Lower leg skin (tissue), 4 donors: Measurements from ENCODE around the gene PVALB. TPM values are rescaled to one million over a fixed set of nuclear protein-coding genes. Genes with fewer than 3 reads are reported as not detected.

Source experiments
- DNase-seq, 2 donors: peaks; one replicate each; pipeline ENCODE4 v3.0.0-alpha.2; 2019; ENCODE audit warnings: low spot score in 2 of 2
- H3K4me3 ChIP-seq: fragments of 200-600 bp; sonication (generic); 2 replicates; pipeline ENCODE4 v1.5.1; 2017; ENCODE audit warnings: mild to moderate bottlenecking, low read depth; ENCODE audit not compliant: poor library complexity, severe bottlenecking
- CTCF ChIP-seq, 3 donors: fragments of 450-650 bp; IDR thresholded peaks; one replicate each; pipeline ENCODE4 v1.5.1; 2016; ENCODE audit warnings: antibody characterized with exemption in 3 of 3, mild to moderate bottlenecking in 3 of 3, moderate library complexity in 2 of 3
- POLR2A ChIP-seq, 2 donors: fragments of 450-650 bp; IDR thresholded peaks; one replicate each; pipeline ENCODE4 v1.6.1; 2016 to 2017; ENCODE audit warnings: antibody characterized with exemption in 2 of 2, mild to moderate bottlenecking in 1 of 2, moderate library complexity in 1 of 2
- WGBS, 2 donors: methylation state at CpG; one replicate each; pipeline ENCODE4 v1.1.5; 2018; 5-methylcytosine and 5-hydroxymethylcytosine counted together
- intact Hi-C: fragments of 100-400 bp; cut with DNase I; formaldehyde crosslinking; loops from one replicate; pipeline ENCODE4 v1.15.0; 2023; ENCODE audit warnings: low total_unique reads
- total RNA-seq, 4 donors: library from RNA; depleted of rRNA; stranded (reverse); fragments of >200 nt; gene quantifications; one replicate each; pipeline ENCODE4 v1.1.0, GENCODE V29; 2016

PVALB gene
- total RNA-seq, 4 donors from 2014 or later, result not detected

- 81 to 85% methylated on average over 10 of the region's 10 CpGs for WGBS, 2 donors
- intact Hi-C loops, result no loop called here
- no peak for TF ChIP-seq POLR2A (IDR thresholded peaks at IDR 0.05)
- no peak for TF ChIP-seq CTCF (IDR thresholded peaks at IDR 0.05)
- DNase-seq, result no peak
- no peak overlapping the region for H3K4me3 ChIP-seq
Measured at GRCh38 chr22:36839356-36840073, 22.7 kb upstream of the PVALB start.

GRCh38 chr22:36838119-36839030 is 21.5 kb upstream of the PVALB start:
- TF ChIP-seq CTCF (IDR thresholded peaks at IDR 0.05), result no peak
- no peak for DNase-seq
- no peak overlapping the region for H3K4me3 ChIP-seq
- intact Hi-C loops, result no loop called here
- WGBS, 2 donors, result 75 to 87% methylated on average over 6 to 10 of the region's 10 CpGs

GRCh38 chr22:36835903-36836302 is 19.1 kb upstream of the PVALB start:
- intact Hi-C loops, result no loop called here
- TF ChIP-seq CTCF (IDR thresholded peaks at IDR 0.05), result no peak

GRCh38 chr22:36833073-36833472 is 16.2 kb upstream of the PVALB start:
- TF ChIP-seq CTCF (IDR thresholded peaks at IDR 0.05) (no peak), POLR2A (IDR thresholded peaks at IDR 0.05) (no peak)
- 77 to 92% methylated on average over 3 of the region's 3 CpGs for WGBS, 2 donors
- H3K4me3 ChIP-seq, result no peak overlapping the region
- no peak for DNase-seq
- intact Hi-C loops, result no loop called here

More at GRCh38 chr22:36835903-36836302, 19.1 kb upstream of the PVALB start:
- DNase-seq, result no peak
- H3K4me3 ChIP-seq, result no peak overlapping the region
- WGBS, 2 donors, result 58 to 64% methylated on average over 5 of the region's 5 CpGs

GRCh38 chr22:36831717-36832116 is 14.9 kb upstream of the PVALB start:
- WGBS, 2 donors, result 90 to 92% methylated on average over 3 of the region's 3 CpGs
- H3K4me3 ChIP-seq, result no peak overlapping the region
- DNase-seq, result no peak
- intact Hi-C loops, result no loop called here
- TF ChIP-seq CTCF (IDR thresholded peaks at IDR 0.05) (no peak), POLR2A (IDR thresholded peaks at IDR 0.05) (no peak)
